K562 (cell line): ENCODE data around the gene GEMIN4.

Source experiments
- CBFB ChIP-seq: sonication (generic); formaldehyde crosslinking; IDR thresholded peaks from 2 replicates; pipeline ENCODE4 v1.4.0; 2020; ENCODE audit warnings: mild to moderate bottlenecking, missing genetic modification reagents
- MTA2 ChIP-seq: fragments of 450-650 bp; IDR thresholded peaks from 2 replicates; pipeline ENCODE4 v1.6.1; 2016; ENCODE audit warnings: low read depth
- NR2C2 ChIP-seq, 2 experiments: fragments of 200-800 bp in 1 of 2; sonication (Bioruptor generic) in 1 of 2; sonication (generic) in 1 of 2; formaldehyde crosslinking in 1 of 2; IDR thresholded peaks; 2 replicates each; pipeline versions ENCODE4 v1.6.1 to v1.8.0; 2016 to 2022; ENCODE audit warnings: mild to moderate bottlenecking in 1 of 2, missing compliant biosample characterization in 1 of 2, missing genetic modification characterization in 1 of 2, missing genetic modification reagents in 1 of 2
- POLR2AphosphoS5 ChIP-seq: IDR thresholded peaks from 2 replicates; pipeline ENCODE4 v1.6.1; 2011; ENCODE audit warnings: mild to moderate bottlenecking, low read depth, low read length, moderate library complexity; ENCODE audit not compliant: control insufficient read depth, insufficient read depth
- RBBP5 ChIP-seq: fragments of 200-600 bp; sonication (generic); IDR thresholded peaks from 2 replicates; pipeline ENCODE4 v1.6.1; 2012; ENCODE audit warnings: borderline replicate concordance, mild to moderate bottlenecking, low read length, control low read depth, inconsistent platforms; ENCODE audit not compliant: insufficient read depth, poor library complexity, severe bottlenecking
- SIN3A ChIP-seq, 2 experiments: fragments of 150-350 bp in 1 of 2; IDR thresholded peaks; 2 replicates each; pipeline ENCODE4 v1.6.1; 2011 to 2016; ENCODE audit warnings: borderline replicate concordance in 2 of 2, low read depth in 2 of 2, low read length in 2 of 2, mild to moderate bottlenecking in 2 of 2, moderate library complexity in 2 of 2; ENCODE audit not compliant: control insufficient read depth in 1 of 2
- TCF3 ChIP-seq: sonication (generic); formaldehyde crosslinking; IDR thresholded peaks from 2 replicates; pipeline ENCODE4 v1.4.0; 2020; ENCODE audit warnings: mild to moderate bottlenecking, missing genetic modification reagents
- ZNF124 ChIP-seq: sonication (generic); formaldehyde crosslinking; IDR thresholded peaks from 2 replicates; pipeline ENCODE4 v1.8.1; 2022; ENCODE audit warnings: missing genetic modification reagents
- ZNF184 ChIP-seq: sonication (generic); formaldehyde crosslinking; IDR thresholded peaks from 2 replicates; pipeline ENCODE4 v1.5.0; 2020; ENCODE audit warnings: missing genetic modification reagents
- ZNF354B ChIP-seq: fragments of 250-450 bp; sonication (Bioruptor Pico); IDR thresholded peaks from 2 replicates; pipeline ENCODE4 v1.4.0; 2020
- ZNF766 ChIP-seq: fragments of 200-800 bp; sonication (Bioruptor generic); conservative IDR thresholded peaks from 2 replicates; pipeline ENCODE4 v1.6.1; 2016; ENCODE audit warnings: missing genetic modification characterization, missing compliant biosample characterization
- TF ChIP-seq, protein P1 (sequence below): sonication (generic); formaldehyde crosslinking; IDR thresholded peaks from 2 replicates; pipeline ENCODE4 v1.8.1; 2022; ENCODE audit warnings: missing genetic modification reagents
- TF ChIP-seq, protein P2 (sequence below): fragments of 250-450 bp; sonication (Bioruptor Pico); IDR thresholded peaks from 2 replicates; pipeline ENCODE4 v1.5.0; 2020; ENCODE audit warnings: mild to moderate bottlenecking
- TF ChIP-seq, protein P3 (sequence below): sonication (generic); formaldehyde crosslinking; IDR thresholded peaks from 2 replicates; pipeline ENCODE4 v1.8.1; 2023; ENCODE audit warnings: mild to moderate bottlenecking, missing genetic modification reagents

DNA sequence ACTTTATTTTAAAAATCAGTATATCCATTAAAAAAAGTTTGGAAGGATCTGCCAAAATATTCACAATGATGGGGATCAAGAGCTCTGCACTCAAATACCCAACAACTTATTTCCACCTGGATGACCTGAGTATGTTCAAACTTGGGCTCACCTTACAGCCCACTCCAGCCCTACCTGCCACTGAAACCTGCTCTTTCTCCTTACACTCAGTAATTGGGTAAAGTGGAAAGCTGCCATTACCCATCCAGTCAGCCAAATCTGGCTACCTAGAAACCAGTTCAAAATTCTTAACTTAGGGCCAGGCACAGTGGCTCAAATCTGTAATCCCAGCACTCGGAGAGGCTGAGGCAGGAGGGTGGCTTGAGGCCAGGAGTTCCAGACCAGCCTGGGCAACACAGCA lies 47.1 kb downstream of the GEMIN4 start:
- TF ChIP-seq, protein P1, sequence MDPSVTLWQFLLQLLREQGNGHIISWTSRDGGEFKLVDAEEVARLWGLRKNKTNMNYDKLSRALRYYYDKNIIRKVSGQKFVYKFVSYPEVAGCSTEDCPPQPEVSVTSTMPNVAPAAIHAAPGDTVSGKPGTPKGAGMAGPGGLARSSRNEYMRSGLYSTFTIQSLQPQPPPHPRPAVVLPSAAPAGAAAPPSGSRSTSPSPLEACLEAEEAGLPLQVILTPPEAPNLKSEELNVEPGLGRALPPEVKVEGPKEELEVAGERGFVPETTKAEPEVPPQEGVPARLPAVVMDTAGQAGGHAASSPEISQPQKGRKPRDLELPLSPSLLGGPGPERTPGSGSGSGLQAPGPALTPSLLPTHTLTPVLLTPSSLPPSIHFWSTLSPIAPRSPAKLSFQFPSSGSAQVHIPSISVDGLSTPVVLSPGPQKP (CRISPR knock-in tag) = no peak
- TF ChIP-seq MTA2 (no peak), RBBP5 (no peak), ZNF354B (no peak), TCF3 (CRISPR knock-in tag) (no peak), ZNF184 (CRISPR knock-in tag) (no peak), ZNF124 (CRISPR knock-in tag) (no peak), ZNF766 (CRISPR knock-in tag) (no peak), SIN3A (IDR thresholded peaks at IDR 0.05; ENCODE audit: borderline replicate concordance in 2 of 2, control insufficient read depth in 1 of 2, low read depth in 2 of 2, low read length in 2 of 2) (no peak), POLR2AphosphoS5 (no peak), CBFB (CRISPR knock-in tag) (no peak), NR2C2 (CRISPR knock-in tag; IDR thresholded peaks at IDR 0.05) (no peak), NR2C2 (tag; IDR thresholded peaks at IDR 0.05) (no peak)
- TF ChIP-seq, protein P2, sequence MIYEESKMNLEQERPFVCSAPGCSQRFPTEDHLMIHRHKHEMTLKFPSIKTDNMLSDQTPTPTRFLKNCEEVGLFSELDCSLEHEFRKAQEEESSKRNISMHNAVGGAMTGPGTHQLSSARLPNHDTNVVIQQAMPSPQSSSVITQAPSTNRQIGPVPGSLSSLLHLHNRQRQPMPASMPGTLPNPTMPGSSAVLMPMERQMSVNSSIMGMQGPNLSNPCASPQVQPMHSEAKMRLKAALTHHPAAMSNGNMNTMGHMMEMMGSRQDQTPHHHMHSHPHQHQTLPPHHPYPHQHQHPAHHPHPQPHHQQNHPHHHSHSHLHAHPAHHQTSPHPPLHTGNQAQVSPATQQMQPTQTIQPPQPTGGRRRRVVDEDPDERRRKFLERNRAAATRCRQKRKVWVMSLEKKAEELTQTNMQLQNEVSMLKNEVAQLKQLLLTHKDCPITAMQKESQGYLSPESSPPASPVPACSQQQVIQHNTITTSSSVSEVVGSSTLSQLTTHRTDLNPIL = no peak
- TF ChIP-seq, protein P3, sequence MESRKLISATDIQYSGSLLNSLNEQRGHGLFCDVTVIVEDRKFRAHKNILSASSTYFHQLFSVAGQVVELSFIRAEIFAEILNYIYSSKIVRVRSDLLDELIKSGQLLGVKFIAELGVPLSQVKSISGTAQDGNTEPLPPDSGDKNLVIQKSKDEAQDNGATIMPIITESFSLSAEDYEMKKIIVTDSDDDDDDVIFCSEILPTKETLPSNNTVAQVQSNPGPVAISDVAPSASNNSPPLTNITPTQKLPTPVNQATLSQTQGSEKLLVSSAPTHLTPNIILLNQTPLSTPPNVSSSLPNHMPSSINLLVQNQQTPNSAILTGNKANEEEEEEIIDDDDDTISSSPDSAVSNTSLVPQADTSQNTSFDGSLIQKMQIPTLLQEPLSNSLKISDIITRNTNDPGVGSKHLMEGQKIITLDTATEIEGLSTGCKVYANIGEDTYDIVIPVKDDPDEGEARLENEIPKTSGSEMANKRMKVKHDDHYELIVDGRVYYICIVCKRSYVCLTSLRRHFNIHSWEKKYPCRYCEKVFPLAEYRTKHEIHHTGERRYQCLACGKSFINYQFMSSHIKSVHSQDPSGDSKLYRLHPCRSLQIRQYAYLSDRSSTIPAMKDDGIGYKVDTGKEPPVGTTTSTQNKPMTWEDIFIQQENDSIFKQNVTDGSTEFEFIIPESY (CRISPR knock-in tag) = no peak
